HG03565 (cell line): Measurements from ENCODE around the gene SH3TC1.

Experiments used
- ATAC-seq: cut with Tn5 transposase; IDR thresholded peaks from one replicate; pipeline ENCODE4 v1.9.1; 2021; ENCODE audit warnings: mild to moderate bottlenecking, moderate library complexity; ENCODE audit not compliant: unreplicated experiment

The SH3TC1 gene

DNA sequence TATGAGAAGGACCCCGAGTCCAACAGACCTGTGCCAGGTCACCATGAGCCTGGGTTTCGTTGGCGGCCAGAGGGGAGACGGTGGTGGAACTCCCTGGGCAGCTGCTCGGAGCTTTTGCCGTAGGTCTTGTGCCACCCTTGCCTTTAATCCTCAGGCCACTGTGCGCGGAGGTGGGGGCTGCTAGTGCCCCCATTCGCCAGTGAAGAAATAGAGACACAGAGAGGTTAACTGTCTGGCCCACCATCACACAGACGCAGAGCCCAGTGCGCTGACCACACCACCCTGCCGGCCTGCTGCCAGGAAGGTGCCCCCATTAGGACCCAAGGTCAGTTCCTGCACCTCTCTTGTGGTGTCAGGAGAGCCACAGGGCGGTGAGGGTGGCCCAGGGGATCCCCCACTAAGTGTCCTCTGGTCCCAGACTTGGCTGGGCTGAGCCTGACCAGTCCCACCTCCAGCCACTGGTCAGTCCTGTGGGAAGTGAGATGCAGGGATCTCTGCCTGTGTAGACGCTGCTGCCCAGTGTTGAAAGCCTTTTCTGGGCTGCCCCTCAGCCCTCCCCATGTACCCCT lies 42.2 kb downstream of the SH3TC1 start:
- ATAC-seq = no peak

DNA sequence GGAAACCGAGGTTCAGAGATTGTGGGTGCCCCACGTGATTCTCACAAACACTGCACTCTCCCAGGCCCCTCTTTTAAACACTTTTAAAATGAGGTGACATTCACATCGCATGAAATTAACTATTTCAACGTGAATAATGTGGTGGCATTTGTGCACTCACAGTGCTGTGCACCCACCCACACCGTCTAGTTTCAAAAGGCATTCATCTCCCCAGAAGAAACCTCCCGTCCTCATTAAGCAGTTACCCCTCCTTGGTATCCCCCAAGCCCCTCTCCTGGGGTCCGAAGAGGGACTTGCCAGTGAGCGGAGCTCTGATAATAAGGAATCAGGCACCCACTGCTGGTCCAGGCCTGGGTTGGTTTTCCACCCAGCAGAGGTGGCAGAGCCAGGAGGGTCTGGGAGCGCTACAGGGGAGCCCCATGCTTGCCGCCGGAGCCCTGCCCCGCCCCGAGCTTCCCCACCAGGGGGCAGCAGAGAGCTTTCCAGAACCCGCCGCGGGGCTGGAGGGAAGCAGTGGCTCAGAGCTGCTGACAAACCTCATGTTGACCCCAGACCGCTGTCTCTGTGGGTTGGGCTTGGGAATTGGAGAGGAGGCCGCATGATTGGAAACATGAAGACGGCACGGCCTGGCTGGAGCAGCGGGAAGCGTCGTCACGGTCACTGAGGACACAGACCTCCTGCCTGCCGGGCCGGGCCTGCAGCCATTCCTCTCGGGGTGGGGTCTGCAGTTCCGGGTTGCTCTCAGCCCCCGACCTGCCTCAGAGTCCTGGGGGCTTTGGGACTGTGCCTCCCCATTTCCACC lies 43.0 kb downstream of the SH3TC1 start:
- ATAC-seq = peak; percentile 55

DNA sequence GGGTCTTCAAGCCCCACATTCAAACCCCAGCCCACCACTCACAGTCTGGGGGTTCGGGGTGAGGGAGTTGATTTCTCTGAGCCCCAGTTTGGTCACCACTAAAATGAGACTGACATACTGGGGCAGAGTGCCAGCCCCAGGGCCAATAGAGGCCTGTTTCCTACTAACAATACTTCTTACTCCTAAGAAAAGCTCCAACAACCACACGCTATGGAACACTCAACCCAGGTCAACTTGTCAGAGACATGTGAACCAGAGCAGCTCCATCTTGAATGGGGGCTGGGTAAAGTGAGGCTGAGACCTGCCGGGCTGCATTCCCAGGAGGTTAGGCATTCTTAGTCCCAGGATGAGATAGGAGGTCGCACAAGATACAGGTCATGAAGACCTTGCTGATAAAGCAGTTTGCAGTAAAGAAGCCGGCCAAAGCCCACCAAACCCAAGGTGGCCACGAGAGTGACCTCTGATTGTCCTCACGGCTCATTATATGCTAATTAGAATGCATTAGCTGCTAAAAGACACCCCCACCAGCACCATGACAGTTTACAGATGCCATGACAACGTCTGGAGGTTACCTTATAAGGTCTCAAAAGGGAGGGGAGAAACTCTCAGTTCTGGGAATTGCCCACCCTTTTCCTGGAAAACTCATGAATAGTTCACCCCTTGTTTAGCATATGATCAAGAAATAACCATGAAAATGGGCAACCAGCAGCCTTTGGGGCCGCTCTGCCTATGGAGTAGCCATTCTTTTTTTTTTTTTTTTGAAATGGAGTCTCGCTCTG lies 43.9 kb downstream of the SH3TC1 start:
- no peak for ATAC-seq

DNA sequence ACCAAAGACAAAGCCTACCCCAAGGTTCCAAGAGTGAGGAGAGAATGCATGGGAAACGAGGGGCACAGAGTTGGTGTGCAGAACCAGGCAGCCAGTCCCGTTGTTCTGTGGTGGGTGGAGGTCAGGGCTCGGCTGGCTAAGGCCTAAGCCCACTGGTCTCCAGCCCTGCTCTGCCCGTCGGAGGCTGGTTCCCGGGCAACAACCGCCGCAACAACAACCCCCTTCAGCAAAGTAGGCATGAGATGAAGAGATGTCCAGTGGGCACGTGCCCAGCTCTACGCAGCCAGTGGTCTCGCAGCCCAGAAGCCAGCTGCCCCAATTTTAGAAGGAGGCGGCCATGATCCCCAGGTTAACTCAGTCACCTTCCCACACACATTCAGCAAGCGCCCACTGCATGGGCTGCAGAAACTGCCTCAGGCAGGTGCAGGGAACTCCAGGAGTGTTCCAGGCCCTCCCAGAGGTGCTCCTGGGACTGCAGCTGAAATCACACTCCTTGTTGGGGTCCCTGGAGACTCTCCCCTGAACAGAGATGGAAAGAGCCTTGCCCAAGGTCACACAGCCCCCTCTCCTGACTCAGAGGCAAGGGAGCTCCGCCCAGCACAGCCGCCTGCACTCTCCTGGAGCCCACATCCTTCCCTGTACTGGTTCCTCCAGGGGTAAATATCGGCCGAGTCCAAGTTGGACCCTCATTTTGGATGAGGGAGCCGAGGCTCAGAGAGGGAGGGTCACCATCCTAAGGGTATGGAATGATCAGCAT lies 45.1 kb downstream of the SH3TC1 start:
- no peak for ATAC-seq

DNA sequence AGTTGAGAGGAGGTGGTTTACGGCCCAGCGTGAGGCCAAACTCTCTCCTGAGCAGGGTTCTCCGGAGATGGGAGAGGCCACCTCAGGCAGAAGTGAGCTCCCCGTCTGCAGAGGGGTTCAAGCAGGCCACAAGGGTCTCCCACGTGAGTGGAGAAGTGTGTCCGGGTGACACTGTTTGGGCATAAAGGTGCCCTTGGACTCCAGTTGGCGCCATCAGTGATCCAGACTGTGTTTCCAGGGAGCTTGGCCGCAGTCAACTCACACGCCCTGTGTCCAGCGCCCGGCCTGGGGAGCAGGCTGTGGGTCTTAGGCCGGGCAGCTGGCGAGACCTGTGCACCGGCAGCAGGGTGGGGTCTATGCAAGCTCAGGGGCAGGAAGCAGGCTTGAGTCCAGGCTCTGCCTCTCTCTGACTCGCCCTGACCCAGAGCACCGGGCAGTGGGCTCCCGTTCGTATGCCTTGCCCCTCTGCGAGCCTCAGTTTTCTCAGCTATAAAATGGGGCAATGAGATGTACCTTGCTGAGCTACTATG lies 45.9 kb downstream of the SH3TC1 start:
- no peak for ATAC-seq

DNA sequence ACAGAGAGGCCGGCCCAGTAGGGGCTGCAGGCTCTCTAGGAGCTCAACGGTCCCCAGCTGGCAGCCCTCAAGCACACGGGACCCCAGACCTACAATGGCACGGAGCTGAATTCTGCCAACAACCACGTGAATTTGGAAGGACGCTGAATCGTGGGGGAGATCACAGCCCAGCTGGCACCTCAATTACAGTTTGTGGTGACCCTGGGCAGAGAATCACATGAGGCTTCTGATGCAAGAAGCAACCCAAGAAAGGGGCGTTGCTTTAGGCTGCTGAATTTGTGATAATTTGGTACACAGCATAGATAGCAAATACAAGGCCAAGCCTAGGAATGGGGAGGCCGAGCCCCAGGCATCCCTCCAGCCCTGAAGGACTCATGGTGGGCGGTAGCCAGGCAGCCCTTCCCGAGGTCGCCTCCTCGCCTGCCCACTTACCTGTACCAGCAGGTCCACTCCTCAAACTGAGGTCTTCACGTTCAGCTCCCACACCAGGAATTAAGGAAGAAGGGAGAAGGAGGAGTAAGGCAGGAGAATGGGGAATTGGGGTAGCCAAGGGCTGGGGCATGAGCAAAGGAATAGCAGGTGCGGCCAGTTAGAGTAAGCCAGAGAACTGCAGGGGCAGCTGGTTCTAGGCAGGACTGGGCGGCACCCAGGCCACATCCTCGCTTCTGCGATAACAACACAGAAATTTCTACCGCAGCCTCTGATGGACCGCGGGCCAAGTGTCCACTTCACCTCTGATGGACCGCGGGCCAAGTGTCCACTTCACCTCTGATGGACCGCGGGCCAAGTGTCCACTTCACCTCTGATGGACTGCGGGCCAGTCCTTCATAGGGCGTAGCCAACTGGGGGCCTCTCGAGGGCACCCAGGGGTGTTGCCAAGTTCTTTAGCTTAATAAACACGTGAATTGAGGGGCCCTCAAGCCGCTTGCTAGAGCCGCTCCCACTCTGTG lies 47.1 kb downstream of the SH3TC1 start:
- ATAC-seq = no peak

DNA sequence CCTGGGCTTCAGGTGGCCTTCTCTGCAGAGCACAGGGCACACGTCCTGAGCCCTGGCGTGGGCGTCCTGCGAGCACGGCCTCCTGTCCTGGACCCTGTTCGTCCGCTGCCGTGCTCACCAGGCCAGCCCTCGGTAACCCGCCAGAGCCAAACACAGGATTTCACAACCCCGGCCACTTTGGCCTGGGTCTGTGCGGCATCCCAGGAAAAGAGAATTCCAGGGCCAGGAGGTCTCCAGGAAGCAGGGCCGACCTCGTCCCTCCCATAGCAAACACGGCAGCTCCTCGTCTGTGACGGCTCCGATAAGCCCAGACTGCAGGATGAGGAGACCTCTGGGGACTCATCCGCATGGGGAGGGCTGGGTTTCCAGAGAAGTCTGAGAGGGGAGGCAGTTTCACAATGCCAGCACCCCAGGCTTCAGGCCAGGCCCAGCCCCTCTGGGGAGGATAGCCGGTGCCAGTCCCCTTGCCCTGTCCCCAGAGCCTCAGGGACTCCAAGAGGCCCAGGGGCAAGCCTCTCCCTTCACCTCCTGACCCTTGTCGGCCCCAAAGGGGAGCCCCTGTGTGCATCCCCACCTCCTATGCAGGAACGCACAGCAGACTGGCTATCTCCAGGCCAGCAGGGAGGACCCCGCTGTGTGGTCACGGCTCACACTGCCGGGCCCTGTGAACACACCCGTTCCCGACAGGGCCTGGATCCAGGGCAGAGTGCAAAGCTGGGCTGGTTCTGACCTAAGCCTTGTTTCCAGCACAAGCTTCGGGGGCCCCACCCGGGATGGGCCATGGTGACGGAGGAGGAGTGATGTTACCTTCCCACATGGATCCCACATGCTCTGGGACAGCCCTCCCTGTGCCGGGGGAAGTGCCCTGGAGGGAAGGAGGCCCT lies 48.2 kb downstream of the SH3TC1 start:
- ATAC-seq = no peak

DNA sequence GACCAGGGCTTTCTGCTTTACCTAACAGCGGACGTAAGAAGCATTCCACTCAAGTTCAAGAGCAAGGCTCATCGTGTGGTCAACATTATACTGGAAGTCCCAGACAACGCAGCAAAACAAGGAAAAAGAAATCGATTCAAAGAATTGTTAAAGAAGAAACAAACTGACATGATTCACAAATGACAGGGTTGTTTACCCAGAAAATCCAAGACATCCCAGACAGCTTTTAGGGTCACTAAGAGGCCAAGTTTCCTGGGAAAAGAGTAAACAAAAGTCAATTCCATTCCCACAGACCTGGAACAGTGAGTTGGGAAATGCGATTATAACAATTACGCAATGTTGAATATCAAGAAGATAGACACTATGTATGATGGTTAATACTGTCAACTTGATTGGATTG lies 49.0 kb downstream of the SH3TC1 start:
- ATAC-seq = no peak

DNA sequence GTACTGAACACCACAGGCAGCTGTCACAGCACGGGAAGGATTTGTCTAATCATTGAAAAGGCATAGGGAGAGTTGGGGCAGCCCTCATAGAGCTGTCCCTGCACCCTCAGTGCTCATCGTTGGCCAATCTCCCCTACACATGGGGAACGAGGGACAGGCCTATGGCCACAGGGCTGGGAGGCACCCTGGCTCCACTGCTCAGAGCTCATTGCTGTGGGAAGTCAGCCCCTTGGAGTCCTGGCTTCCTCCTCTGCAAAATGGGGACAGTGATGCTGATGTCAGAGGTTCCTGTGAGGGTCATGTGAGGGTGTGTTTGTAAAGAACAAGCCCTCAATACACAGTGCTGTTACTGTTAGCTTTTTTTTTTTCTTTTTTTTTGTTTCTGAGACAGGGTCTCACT lies 51.1 kb downstream of the SH3TC1 start:
- ATAC-seq = no peak

DNA sequence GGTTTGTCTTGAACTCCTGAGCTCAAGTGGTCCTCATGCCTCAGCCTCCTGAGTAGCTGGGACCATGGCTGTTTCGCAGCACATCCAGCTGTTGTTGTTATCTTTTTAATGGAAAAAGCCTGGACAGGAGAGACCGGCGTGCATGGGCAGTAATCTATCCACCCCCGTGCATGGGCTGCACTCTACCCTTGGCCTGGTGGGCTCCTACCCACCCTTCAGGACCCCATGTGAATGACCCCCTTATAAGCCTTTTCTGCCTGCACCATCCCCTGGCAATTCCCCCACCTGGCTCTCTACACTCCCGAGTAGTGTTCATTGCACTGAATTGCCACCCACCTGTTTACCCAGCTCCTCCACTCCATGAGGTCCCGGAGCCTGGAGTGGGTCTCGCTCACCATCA lies 51.5 kb downstream of the SH3TC1 start:
- ATAC-seq = no peak

DNA sequence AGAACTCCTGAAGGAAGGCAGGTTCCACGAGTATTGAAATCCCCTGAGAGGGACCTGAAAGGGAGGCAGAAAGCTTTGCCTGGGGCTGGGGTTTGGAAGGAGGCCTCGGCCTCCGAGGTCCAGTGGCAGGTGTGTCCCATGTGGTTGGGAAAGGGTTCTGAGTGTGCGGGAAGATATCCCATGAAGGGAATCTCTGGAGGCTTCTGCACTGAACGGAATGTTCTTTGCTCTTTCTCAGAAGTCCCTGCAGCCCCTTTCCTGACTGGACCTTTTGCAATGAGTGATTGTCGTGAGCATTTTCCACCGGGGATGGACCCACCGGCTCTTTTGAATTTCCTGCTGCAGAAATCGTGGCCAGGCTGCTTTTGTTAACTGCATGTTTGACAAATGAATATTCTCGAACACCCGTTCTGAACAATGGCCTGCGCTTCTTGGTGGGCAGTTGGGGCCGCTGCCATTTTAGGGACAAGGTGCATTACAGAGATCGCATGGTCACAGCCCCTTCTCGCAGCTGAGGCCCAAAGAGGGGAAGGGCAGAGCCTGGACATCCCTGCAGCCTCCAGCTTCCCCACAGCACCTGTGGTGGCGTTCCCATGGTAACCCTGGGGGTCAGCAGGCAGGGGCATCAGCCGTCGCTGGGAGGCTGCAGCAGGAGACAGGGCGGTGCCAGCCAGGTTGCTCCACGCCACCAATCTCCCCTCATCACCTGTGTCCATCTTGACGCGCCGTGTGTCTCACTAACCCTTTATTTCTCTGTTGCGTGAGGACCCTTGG lies 52.2 kb downstream of the SH3TC1 start:
- ATAC-seq = no peak

DNA sequence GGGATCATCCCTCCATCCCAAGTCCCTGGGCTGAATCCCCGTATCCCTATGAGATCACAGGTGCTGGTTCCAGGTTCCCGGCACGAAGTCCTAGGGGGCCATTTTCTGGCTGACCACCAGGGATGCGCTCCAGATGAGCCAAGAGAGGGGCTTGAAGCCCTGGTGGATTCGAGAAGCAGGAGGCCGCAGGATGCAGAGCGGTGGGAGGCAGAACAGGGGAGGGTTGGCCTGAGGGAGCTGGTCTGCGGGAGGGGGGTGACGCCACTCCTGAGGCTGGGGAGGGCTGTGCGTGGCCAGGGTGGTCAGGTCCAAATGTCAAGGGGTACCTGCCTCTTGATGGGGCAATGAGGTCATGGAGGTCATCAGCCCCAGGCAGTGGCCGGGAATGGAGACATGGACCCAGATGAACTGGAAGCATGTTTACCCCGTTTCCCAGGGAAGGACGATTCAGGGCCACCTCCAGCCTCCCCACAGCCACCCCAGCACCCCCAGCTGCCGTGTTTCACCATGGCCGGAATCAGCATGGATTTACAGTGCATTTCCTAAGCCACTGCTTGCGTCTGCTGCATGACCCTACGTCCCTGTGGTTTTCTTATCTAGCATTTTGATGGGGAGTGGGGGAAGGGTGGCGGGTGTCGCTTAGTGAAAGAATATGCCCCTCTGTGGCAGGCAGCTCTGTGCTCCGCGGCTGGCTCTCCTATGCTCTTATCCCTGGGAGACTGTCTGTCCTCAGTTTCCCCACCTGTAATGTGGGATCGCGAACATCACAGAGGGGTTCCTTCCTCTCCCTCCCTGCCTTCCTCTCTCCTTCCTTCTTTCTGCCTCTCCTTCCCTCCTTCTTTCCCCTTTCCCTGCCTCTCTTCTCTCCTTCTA lies 53.4 kb downstream of the SH3TC1 start:
- no peak for ATAC-seq

DNA sequence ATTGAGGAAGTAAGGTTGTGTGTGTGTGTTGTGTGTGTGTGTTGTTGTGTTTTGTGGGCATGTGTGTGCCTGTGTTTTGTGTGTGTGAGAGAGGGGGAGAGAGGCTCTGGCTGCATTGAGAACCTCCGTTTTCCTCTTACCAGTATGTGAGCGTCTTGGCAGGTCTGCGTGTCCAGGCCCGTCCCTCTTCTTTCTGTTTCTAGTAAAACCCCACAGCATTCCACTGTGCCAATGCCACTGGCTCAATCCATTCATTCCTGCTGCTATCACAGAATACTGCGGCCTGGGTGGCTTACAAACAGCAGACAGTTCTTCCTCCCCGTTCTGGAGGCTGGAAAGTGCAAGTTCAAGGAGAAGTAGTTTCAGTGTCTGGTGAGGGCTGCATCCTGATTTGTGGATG lies 55.0 kb downstream of the SH3TC1 start:
- no peak for ATAC-seq

DNA sequence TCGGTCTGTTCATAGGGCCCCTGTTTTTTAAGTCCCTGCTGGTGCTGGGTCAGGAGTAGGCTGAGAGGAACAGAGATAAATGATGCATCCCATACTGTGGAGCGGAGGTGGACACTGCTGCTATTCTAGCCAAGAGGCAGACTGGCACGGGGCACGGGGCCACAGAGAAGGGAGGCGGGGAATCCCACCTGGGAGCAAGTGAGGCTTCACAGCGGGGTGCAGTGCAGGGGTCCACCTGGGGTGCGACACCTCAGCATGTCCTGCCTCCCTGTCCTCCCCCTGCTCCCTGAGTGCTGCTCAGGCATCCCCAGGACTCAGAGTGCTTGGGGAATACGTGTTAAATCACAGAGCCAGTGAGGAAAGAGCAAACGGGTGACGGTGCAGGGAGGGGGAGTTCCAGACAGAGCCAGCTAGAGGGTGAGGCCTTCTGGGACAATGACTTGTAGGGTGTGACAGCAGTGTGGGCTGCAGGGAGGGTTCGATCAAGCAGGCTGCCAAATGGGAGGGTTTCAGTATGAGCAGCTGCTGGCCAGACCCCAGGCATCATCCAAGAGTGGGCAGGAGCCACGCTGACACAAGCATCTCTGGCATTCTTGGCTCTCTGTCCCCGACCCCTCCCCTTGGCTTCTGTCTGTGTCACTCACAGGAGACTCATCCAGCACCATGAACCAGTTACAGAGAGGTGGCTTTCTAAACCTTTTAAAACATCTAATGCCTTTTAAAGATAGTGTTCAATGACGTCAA lies 56.8 kb downstream of the SH3TC1 start:
- no peak for ATAC-seq

DNA sequence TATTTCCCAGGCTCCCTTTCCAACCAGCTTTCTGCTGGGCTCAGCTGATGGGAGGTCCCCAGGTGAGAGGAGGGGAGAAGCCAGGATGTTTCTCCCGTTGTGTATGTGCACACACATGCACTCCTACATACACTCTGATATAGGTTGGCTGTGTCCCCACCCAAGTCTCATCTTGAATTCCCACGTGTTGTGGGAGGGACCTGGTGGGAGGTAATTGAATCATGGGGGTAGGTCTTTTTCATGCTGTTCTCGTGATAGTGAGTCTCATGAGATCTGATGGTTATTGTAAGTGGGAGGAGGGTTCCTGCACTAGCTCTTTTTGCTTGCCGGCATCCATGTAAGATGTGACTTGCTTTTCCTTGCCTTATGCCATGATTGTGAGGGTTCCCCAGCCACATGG lies 58.8 kb downstream of the SH3TC1 start:
- no peak for ATAC-seq

DNA sequence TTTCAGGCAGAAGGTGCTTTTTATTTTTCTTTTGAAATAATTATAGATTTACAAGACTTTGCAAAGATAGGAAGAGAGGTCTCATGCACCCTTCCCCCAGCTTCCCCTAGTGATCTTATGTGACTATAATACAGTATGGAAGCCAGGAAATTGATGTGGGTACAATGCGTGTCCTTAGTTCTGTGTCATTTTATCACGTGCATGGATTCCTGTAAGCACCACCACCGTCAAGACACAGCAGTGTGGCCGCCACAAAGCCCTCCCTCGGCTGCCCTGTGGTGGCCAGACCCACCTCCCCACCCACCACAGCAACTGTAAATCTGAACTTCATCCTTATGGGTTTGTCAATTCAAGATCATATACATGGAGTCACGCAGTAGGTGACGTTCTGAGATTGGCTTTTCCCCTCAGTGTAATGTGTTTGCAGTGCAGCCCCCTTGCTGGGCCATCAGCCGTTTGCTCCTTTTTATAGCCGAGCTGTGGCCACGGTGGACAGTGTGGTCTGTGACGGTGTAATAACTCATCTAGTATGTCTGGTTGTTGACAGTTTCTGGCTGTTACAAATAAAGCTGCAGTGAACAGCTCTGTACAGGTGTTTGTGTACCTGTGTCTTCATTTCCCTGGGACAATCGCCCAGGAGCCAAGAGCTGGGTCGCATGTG lies 59.6 kb downstream of the SH3TC1 start:
- ATAC-seq = no peak
